RWPE1 (cell line): ENCODE data around the gene ACER3.

Source experiments
- CTCF ChIA-PET: fragments of 350-600 bp; sonication (Branson Sonifier 250); formaldehyde crosslinking; extraction: SDS; loops from one replicate; lab custom pipeline; 2021; lab: Yijun Ruan, JAX
- POLR2A ChIA-PET: fragments of 400-600 bp; formaldehyde crosslinking; extraction: SDS; loops from one replicate; lab custom pipeline; 2020; ENCODE audit warnings: antibody characterized with exemption; ENCODE audit not compliant: low non-redundant PET; lab: Yijun Ruan, JAX
- DNase-seq: peaks from one replicate; pipeline ENCODE4 v3.0.0; 2012; ENCODE audit warnings: low spot score
- H3K27ac ChIP-seq: fragments of 450-650 bp; 2 replicates; pipeline ENCODE4 v1.5.1; 2017
- TF ChIP-seq, protein P1 (sequence below): fragments of 450-650 bp; conservative IDR thresholded peaks from 2 replicates; pipeline ENCODE4 v1.5.1; 2017; ENCODE audit warnings: low read depth, mild to moderate bottlenecking

ACER3 gene

DNA sequence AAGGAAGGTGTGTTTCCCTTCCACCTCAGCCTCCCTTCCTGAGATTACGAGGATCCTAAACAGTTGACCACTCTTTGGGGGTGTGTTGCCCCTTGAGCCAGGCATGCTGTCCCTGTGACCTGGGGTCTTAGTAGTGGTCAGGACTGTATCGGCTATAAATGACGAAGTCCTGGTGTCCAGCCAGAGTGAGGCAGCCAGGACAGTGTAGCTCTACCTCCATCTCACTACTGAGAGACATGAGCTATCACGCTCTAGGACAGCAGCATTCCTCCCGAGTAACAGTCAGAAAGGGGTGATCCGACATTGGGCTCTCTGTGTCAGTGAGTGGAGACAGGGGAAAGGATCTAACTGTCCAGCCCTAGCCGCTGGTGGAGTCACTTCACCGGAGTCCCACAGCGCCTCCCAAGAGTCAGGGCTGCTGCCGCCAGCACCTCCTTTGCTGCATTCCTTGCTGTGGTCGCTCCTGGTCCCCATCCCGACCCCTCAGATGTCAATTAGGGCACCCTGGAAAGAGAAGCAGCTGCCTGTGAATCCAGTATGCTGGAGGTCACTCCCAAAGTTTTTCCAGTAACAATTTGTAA, 170.2 kb downstream of the ACER3 start:
- TF ChIP-seq, protein P1, sequence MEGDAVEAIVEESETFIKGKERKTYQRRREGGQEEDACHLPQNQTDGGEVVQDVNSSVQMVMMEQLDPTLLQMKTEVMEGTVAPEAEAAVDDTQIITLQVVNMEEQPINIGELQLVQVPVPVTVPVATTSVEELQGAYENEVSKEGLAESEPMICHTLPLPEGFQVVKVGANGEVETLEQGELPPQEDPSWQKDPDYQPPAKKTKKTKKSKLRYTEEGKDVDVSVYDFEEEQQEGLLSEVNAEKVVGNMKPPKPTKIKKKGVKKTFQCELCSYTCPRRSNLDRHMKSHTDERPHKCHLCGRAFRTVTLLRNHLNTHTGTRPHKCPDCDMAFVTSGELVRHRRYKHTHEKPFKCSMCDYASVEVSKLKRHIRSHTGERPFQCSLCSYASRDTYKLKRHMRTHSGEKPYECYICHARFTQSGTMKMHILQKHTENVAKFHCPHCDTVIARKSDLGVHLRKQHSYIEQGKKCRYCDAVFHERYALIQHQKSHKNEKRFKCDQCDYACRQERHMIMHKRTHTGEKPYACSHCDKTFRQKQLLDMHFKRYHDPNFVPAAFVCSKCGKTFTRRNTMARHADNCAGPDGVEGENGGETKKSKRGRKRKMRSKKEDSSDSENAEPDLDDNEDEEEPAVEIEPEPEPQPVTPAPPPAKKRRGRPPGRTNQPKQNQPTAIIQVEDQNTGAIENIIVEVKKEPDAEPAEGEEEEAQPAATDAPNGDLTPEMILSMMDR, result no peak
- no peak for DNase-seq
- CTCF ChIA-PET, result interaction anchor here (0.7 kb wide), 1 partner anchor 617 kb away, joined by 4 read pairs; no protein-coding TSS in a partner anchor
- H3K27ac ChIP-seq, result no peak overlapping the region
- POLR2A ChIA-PET, result no interaction called here

DNA sequence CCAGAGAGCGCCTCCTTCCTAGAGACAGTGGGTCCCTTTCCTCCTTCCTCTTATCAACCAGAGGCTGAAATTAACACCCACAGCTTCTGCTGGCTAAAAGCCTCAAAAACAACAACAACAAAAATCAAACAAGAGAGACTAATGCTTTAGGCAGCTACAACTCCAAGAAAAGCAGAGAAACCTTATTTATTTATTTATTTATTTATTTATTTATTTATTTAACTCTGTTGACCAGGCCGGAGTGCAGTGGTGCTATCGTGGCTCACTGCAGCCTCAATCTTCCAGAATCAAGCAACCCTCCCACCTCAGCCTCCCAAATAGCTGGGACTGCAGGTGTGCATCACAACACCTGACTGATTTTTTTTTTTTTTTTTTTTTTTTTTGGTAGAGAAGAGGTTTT, 170.9 kb downstream of the ACER3 start:
- TF ChIP-seq, protein P1, result no peak
- ChIA-PET POLR2A (no interaction called here), CTCF (no interaction called here)
- no peak overlapping the region for H3K27ac ChIP-seq
- DNase-seq, result no peak

DNA sequence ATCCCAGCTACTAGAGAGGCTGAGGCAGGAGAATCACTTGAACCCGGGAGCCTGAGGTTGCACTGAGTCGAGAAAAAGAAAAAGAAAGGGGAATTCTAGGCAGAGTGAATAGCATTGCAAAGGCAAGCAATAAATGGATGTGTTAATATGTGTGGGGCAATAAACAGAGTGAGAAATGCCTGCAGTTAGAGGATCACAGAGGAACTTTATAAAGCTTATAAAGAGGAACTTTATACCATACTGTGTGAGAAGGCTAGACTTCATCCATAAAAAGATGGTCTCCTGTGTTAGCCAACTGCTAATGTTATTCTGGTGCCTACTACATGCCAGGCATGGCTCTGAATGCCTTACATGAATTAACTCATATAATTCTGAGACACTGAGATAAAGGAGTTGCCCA, 174.3 kb downstream of the ACER3 start:
- DNase-seq, result no peak
- ChIA-PET CTCF (no interaction called here), POLR2A (no interaction called here)
- TF ChIP-seq, protein P1, result no peak
- H3K27ac ChIP-seq, result no peak overlapping the region

DNA sequence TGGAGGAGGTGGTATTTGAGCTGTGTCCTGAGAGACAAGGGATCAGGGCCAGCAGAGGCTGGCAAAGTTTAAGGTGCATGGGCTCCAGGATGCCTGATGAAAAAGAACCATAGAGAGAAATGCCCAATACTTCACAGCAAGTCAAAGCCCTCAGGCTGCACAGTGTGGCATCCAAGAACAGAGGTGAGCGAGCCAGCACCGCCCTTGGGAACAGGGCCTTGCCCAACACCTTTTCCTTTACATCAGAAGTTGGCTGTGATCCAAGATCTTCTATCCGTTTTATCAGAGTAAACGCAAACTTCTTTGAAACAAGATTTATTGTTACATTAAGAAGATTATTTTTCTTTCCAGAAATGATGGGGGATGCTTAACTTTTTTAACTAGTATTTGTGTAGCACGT, 174.9 kb downstream of the ACER3 start:
- ChIA-PET CTCF (interaction anchor here (0.6 kb wide), 1 partner anchor 10 kb away, joined by 4 read pairs; no protein-coding TSS in a partner anchor), POLR2A (no interaction called here)
- peak; percentile 54 for DNase-seq
- no peak overlapping the region for H3K27ac ChIP-seq
- TF ChIP-seq, protein P1, result no peak

DNA sequence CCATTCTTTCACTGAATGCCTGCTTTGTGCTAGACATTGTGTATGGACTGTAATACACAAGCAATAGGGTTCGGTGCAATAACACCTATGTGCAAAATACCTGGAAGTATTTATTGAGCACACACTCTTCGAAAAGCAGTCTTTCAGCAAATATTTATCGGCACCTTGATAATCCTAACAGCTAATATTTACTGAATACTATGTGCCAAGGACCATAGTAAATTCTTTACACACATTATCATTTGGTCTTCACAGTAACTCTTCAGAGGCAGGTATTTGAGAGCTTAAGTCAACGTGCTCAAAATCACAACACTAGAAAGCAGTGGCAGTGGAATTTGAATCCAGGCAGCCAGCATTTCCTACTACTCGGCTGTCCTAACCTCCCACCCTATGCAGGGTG, 175.7 kb downstream of the ACER3 start:
- H3K27ac ChIP-seq, result no peak overlapping the region
- POLR2A ChIA-PET, result no interaction called here
- TF ChIP-seq, protein P1, result no peak
- DNase-seq, result no peak
- CTCF ChIA-PET, result interaction anchor here (0.6 to 1.1 kb wide), 3 partner anchors 116 to 1034 kb away, joined by 3 read pairs; no protein-coding TSS in a partner anchor

DNA sequence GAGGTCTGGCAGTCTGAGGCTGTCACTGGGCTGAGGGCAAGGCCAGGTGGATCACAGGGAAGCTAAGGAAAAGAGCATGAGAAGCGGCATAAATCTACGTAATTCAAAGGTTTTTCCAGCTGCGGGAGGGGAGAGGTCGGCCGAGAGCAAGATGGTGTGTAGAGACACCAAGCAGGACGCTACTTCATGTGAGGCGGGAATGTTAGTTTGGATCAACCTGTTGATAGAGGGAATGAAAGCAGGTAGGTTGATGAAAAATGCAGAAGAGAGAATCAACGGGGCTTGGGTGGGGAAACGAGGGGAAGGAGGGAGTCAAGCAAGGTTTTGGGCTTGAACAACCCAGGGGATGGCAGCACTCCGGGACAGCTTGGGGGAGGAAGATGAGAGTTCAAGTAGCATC, 176.3 kb downstream of the ACER3 start:
- ChIA-PET POLR2A (no interaction called here), CTCF (interaction anchor here (0.6 to 1.1 kb wide), 4 partner anchors 8 to 315 kb away, joined by 3 read pairs; no protein-coding TSS in a partner anchor)
- H3K27ac ChIP-seq, result no peak overlapping the region
- no peak for DNase-seq
- TF ChIP-seq, protein P1, result no peak
